Thyroid gland (tissue), 4 donors: ENCODE data around the gene ACAA1. TPM values are rescaled to one million over a fixed set of nuclear protein-coding genes. Genes with fewer than 3 reads are reported as not detected.

ENCODE experiments used
- DNase-seq, 2 donors: peaks; one replicate each; pipeline ENCODE4 v3.0.0-alpha.2; 2019
- H3K27ac ChIP-seq, 3 donors: fragments of 200-600 bp; sonication (generic); 1 replicate in 2 of 3; 2 replicates in 1 of 3; pipeline ENCODE4 v1.5.1; 2016 to 2019; ENCODE audit warnings: mild to moderate bottlenecking in 1 of 3, moderate library complexity in 1 of 3
- H3K27me3 ChIP-seq: fragments of 200-600 bp; sonication (generic); one replicate; pipeline ENCODE4 v1.5.1; 2019
- H3K36me3 ChIP-seq, 2 donors: fragments of 200-600 bp; sonication (generic); one replicate each; pipeline ENCODE4 v1.5.1; 2016 to 2019
- H3K4me1 ChIP-seq, 2 donors: fragments of 200-600 bp; sonication (generic); one replicate each; pipeline ENCODE4 v1.5.1; 2017 to 2019
- H3K4me3 ChIP-seq, 3 donors: fragments of 200-600 bp; sonication (generic); replicated peaks in 1 of 3; 1 replicate in 2 of 3; 2 replicates in 1 of 3; pipeline ENCODE4 v1.5.1; 2016; ENCODE audit warnings: mild to moderate bottlenecking in 1 of 3
- H3K9me3 ChIP-seq: fragments of 200-600 bp; sonication (generic); one replicate; pipeline ENCODE4 v1.5.1; 2017
- POLR2A ChIP-seq, 2 donors: fragments of 450-650 bp; IDR thresholded peaks; one replicate each; pipeline ENCODE4 v1.6.1; 2017; ENCODE audit warnings: antibody characterized with exemption in 2 of 2, mild to moderate bottlenecking in 2 of 2, moderate library complexity in 1 of 2
- WGBS, 2 donors: methylation state at CpG; one replicate each; pipeline ENCODE4 v1.1.5; 2017; 5-methylcytosine and 5-hydroxymethylcytosine counted together
- intact Hi-C: fragments of 100-400 bp; cut with DNase I; formaldehyde crosslinking; loops from one replicate; pipeline ENCODE4 v1.15.1; 2023
- total RNA-seq, 4 donors: library from RNA; depleted of rRNA; stranded (reverse); fragments of >200 nt; gene quantifications; one replicate each; pipeline ENCODE4 v1.2.3, GENCODE V29; 2016
- TF ChIP-seq, protein P1 (sequence below), 6 experiments: fragments of 200-600 bp in 3 of 6; fragments of 450-650 bp in 3 of 6; sonication (generic) in 3 of 6; IDR thresholded peaks; one replicate each; pipeline ENCODE4 v1.5.1; 2016 to 2019; ENCODE audit warnings: antibody characterized with exemption in 6 of 6, mild to moderate bottlenecking in 2 of 6, inconsistent platforms in 1 of 6, moderate library complexity in 1 of 6

Gene ACAA1
- total RNA-seq, 4 donors from 2014 or later, result 63.3 to 86.1 (median 75.1) TPM

DNA sequence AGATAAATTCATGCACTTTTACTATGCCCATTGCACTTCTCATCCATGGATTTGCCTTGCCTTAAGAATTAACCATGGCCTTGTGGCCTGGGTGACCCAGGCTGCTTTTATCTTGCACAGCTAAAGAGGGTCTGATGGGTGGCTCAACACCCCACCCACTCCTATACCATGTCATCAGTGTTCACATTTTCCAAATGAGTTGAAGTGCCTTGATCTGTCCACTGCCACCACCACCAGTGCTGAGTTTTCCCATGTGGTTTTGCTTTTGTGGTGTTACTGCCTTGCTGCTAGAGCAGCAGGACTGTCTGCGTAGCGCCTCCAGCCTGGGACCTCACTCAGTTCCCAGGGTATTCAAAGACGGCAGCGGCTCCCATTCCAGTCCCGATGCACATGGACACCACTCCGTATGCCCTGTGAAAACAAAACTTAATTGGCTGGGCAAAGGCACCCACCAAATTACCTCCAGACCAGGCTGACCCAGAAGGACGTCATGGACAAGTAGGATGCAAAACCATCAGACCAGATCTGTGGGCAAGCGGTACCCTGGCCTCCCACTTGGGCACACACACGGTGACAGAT lies 14.1 kb downstream of the ACAA1 start:
- Histone ChIP-seq H3K4me3 (no peak overlapping the region), H3K4me1 (peaks cover 0 to 3% of the 10 kb centered on the region in 2 donors), H3K9me3 (no peaks in the 10 kb centered on the region), H3K27ac (no peak overlapping the region), H3K27me3 (no peaks in the 10 kb centered on the region), H3K36me3 (peaks cover 58 to 60% of the 10 kb centered on the region in 2 donors)
- no peak for DNase-seq
- WGBS, 2 donors, result 94 to 96% methylated on average over 9 of the region's 9 CpGs
- no peak for TF ChIP-seq POLR2A (IDR thresholded peaks at IDR 0.05)
- TF ChIP-seq, protein P1, sequence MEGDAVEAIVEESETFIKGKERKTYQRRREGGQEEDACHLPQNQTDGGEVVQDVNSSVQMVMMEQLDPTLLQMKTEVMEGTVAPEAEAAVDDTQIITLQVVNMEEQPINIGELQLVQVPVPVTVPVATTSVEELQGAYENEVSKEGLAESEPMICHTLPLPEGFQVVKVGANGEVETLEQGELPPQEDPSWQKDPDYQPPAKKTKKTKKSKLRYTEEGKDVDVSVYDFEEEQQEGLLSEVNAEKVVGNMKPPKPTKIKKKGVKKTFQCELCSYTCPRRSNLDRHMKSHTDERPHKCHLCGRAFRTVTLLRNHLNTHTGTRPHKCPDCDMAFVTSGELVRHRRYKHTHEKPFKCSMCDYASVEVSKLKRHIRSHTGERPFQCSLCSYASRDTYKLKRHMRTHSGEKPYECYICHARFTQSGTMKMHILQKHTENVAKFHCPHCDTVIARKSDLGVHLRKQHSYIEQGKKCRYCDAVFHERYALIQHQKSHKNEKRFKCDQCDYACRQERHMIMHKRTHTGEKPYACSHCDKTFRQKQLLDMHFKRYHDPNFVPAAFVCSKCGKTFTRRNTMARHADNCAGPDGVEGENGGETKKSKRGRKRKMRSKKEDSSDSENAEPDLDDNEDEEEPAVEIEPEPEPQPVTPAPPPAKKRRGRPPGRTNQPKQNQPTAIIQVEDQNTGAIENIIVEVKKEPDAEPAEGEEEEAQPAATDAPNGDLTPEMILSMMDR (IDR thresholded peaks at IDR 0.05), result no peak
- intact Hi-C loops, result loop anchor here (10.0 kb wide), 1 partner anchor 352 kb away; no protein-coding TSS in a partner anchor

DNA sequence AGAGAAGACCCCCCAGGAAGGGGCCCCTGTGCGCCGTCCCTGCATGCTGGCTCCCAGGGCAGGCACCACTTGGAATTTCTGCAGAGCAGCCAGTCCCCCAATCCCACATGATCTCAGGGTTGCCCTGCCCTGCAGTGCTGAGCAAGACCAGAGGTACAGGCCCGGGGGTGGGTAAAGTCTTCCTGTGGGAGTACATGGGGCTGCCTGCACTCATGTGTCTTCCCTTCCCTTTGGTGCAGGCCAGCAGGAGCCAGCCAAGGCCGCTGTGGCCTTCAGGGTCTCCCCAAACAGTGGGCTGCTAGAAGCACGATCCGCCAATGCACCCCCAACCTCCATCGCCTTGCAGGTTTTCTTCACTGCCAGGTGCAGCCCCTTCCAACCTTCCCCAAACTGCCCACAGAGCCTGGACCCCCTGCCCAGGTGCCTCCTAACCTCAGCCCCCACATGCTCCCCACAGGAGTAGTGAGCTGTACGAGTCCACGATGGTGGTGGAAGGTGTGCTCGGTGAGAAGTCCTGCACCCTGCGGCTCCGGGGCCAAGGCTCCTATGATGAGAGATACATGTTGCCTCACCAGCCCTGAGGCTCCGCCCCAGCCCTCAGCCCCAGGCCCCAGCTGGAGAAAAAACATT lies 15.0 kb downstream of the ACAA1 start:
- H3K4me1 ChIP-seq, result no peaks in the 10 kb centered on the region
- no peaks in the 10 kb centered on the region for H3K9me3 ChIP-seq
- no peak overlapping the region for H3K27ac ChIP-seq
- DNase-seq, result no peak
- H3K27me3 ChIP-seq, result no peaks in the 10 kb centered on the region
- 92% methylated on average over 10 to 11 of the region's 13 CpGs for WGBS, 2 donors
- intact Hi-C loops, result loop anchor here (10.0 kb wide), 1 partner anchor 353 kb away; no protein-coding TSS in a partner anchor
- no peak overlapping the region for H3K4me3 ChIP-seq
- TF ChIP-seq POLR2A (IDR thresholded peaks at IDR 0.05), result no peak
- TF ChIP-seq, protein P1 (IDR thresholded peaks at IDR 0.05), result no peak
- H3K36me3 ChIP-seq, result peaks cover 54 to 55% of the 10 kb centered on the region in 2 donors

DNA sequence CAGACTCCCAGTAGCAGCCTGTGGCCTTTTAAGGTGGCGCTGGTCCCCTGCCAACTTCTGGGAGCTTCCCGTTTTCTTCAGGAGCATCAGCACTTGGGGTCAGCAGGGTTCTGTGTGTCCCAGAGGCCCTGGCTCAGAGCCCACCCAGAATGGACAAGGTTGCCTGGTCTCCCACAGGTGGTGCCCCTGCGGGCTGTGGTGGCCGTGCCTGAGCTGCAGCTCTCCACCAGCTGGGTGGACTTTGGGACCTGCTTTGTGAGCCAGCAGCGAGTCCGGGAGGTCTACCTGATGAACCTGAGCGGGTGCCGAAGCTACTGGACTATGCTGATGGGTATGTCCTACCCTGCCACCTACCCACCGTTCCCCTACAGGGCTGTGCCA lies 15.5 kb downstream of the ACAA1 start:
- Histone ChIP-seq H3K27ac (no peak overlapping the region), H3K4me3 (no peak overlapping the region), H3K9me3 (no peaks in the 10 kb centered on the region), H3K27me3 (no peaks in the 10 kb centered on the region), H3K4me1 (no peaks in the 10 kb centered on the region), H3K36me3 (peaks cover 48 to 50% of the 10 kb centered on the region in 2 donors)
- intact Hi-C loops, result loop anchor here (10.0 kb wide), 1 partner anchor 353 kb away; no protein-coding TSS in a partner anchor
- no peak for DNase-seq
- no peak for TF ChIP-seq POLR2A (IDR thresholded peaks at IDR 0.05)
- TF ChIP-seq, protein P1 (IDR thresholded peaks at IDR 0.05), result no peak
- WGBS, 2 donors, result 94 to 100% methylated on average over 5 to 9 of the region's 9 CpGs

DNA sequence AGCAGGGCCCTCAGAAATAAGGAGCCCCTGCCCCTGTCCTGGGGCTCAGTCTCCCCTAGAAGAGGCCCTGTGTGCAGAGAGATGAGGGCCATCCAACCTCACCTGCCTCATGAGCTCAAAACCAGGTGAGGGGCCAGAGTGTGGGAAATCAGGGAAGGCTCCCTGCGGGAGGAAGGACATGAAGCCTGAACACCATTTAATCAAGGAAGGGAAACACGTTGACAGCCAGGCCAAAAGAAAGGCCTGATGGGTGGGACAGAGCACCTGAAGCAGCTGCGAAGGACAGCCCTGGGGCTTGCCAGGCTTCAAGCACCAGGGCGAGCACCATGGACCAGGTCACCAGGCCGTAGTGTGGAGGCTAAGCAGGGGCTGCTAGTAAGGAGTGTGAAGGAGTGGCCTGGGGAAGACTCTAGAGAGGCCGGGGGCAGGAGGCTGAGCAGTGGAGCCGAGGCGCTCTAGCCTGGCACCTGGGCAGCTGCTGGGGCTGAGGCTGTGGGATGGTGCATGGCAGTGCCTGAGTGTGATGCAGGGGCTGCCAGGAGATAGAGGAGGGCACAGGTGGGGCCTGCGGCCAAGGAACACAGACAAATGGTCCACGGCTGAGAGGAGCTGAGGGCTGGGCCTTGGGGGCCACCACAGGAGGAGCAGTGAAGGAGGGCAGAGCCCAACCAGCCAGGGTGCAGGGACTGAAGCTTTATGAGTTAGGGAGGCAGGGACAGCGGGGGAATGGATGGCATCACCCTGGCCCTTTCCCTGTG lies 16.1 kb downstream of the ACAA1 start:
- no peaks in the 10 kb centered on the region for H3K27me3 ChIP-seq
- 88 to 90% methylated on average over 11 of the region's 11 CpGs for WGBS, 2 donors
- H3K36me3 ChIP-seq, result peaks cover 43 to 45% of the 10 kb centered on the region in 2 donors
- H3K4me3 ChIP-seq, result no peak overlapping the region
- H3K27ac ChIP-seq, result no peak overlapping the region
- no peaks in the 10 kb centered on the region for H3K9me3 ChIP-seq
- TF ChIP-seq, protein P1 (IDR thresholded peaks at IDR 0.05), result no peak
- TF ChIP-seq POLR2A (IDR thresholded peaks at IDR 0.05), result no peak
- intact Hi-C loops, result loop anchor here (10.0 kb wide), 1 partner anchor 354 kb away; no protein-coding TSS in a partner anchor
- no peaks in the 10 kb centered on the region for H3K4me1 ChIP-seq
- DNase-seq, result no peak
